H9 (cell line): ENCODE results near the gene C11orf21. TPM values are rescaled to one million over a fixed set of nuclear protein-coding genes. Genes with fewer than 3 reads are reported as not detected.
A peak's percentile ranks its signal among the peaks of the same experiment; 100 is the strongest.

ENCODE experiments used
- DNase-seq: peaks from one replicate; pipeline ENCODE4 v3.0.0-alpha.2; 2017
- H2AFZ ChIP-seq: one replicate; pipeline ENCODE4 v1.6.1; 2013; ENCODE audit warnings: mild to moderate bottlenecking, low read length, control low read depth, moderate library complexity
- H2AK5ac ChIP-seq: 2 replicates; pipeline ENCODE4 v1.6.1; 2013; ENCODE audit warnings: low read length, control low read depth, mixed read lengths; ENCODE audit not compliant: insufficient read length
- H2BK120ac ChIP-seq: one replicate; pipeline ENCODE4 v1.6.1; 2013; ENCODE audit warnings: low read depth, mild to moderate bottlenecking, low read length, control low read depth, inconsistent platforms; ENCODE audit not compliant: poor library complexity, severe bottlenecking
- H2BK12ac ChIP-seq: 2 replicates; pipeline ENCODE4 v1.6.1; 2013; ENCODE audit warnings: low read length, control low read depth, mixed read lengths, low read depth; ENCODE audit not compliant: insufficient read length
- H2BK15ac ChIP-seq: 2 replicates; pipeline ENCODE4 v1.6.1; 2013; ENCODE audit warnings: low read depth, low read length, control low read depth
- H2BK20ac ChIP-seq: one replicate; pipeline ENCODE4 v1.6.1; 2013; ENCODE audit warnings: low read depth, mild to moderate bottlenecking, low read length, control low read depth, inconsistent platforms; ENCODE audit not compliant: poor library complexity, severe bottlenecking
- H2BK5ac ChIP-seq: 2 replicates; pipeline ENCODE4 v1.6.1; 2013; ENCODE audit warnings: low read length, control low read depth, mixed read lengths; ENCODE audit not compliant: insufficient read length
- H3K14ac ChIP-seq: 2 replicates; pipeline ENCODE4 v1.6.1; 2013; ENCODE audit warnings: low read length, control low read depth; ENCODE audit not compliant: insufficient read depth
- H3K18ac ChIP-seq: 2 replicates; pipeline ENCODE4 v1.6.1; 2013; ENCODE audit warnings: low read depth, mild to moderate bottlenecking, mixed read lengths, low read length, control low read depth; ENCODE audit not compliant: insufficient read length
- H3K23ac ChIP-seq: 2 replicates; pipeline ENCODE4 v1.6.1; 2013; ENCODE audit warnings: low read length, control low read depth, mixed read lengths, low read depth; ENCODE audit not compliant: insufficient read length
- H3K23me2 ChIP-seq: 2 replicates; pipeline ENCODE4 v1.6.1; 2013; ENCODE audit warnings: low read depth, mild to moderate bottlenecking, mixed read lengths, low read length, control low read depth; ENCODE audit not compliant: insufficient read length, poor library complexity, severe bottlenecking
- H3K27ac ChIP-seq: 2 replicates; pipeline ENCODE4 v1.5.1; 2013; ENCODE audit warnings: low read length, control low read depth, mixed read lengths, low read depth; ENCODE audit not compliant: insufficient read length
- H3K27me3 ChIP-seq: 2 replicates; pipeline ENCODE4 v1.6.1; 2013; ENCODE audit warnings: low read length, control low read depth, inconsistent platforms; ENCODE audit not compliant: insufficient read depth
- H3K4ac ChIP-seq: 2 replicates; pipeline ENCODE4 v1.6.1; 2013; ENCODE audit warnings: low read depth, mild to moderate bottlenecking, control low read depth, inconsistent platforms, low read length, moderate library complexity
- H3K4me1 ChIP-seq: 2 replicates; pipeline ENCODE4 v1.6.1; 2013; ENCODE audit warnings: low read length, control low read depth, inconsistent platforms; ENCODE audit not compliant: insufficient read depth
- H3K4me2 ChIP-seq: 2 replicates; pipeline ENCODE4 v1.6.1; 2013; ENCODE audit warnings: low read length, control low read depth, mixed read lengths; ENCODE audit not compliant: insufficient read length, insufficient read depth
- H3K56ac ChIP-seq: 2 replicates; pipeline ENCODE4 v1.6.1; 2013; ENCODE audit warnings: low read depth, mild to moderate bottlenecking, mixed read lengths, low read length, control low read depth; ENCODE audit not compliant: insufficient read length
- H3K79me1 ChIP-seq: 2 replicates; pipeline ENCODE4 v1.6.1; 2013; ENCODE audit warnings: low read depth, mild to moderate bottlenecking, moderate library complexity, low read length, control low read depth, inconsistent platforms; ENCODE audit not compliant: insufficient read depth, poor library complexity, severe bottlenecking
- H3K79me2 ChIP-seq: 2 replicates; pipeline ENCODE4 v1.6.1; 2013; ENCODE audit warnings: low read length, control low read depth, inconsistent platforms; ENCODE audit not compliant: insufficient read depth
- H3K9ac ChIP-seq: 2 replicates; pipeline ENCODE4 v1.6.1; 2013; ENCODE audit warnings: low read length, control low read depth, mixed read lengths; ENCODE audit not compliant: insufficient read length; ENCODE audit errors: extremely low read depth
- H3K9me3 ChIP-seq: one replicate; pipeline ENCODE4 v1.6.1; 2013; ENCODE audit warnings: low read depth, low read length, inconsistent platforms; ENCODE audit not compliant: control insufficient read depth
- H3T11ph ChIP-seq: one replicate; pipeline ENCODE4 v1.6.1; 2013; ENCODE audit warnings: mild to moderate bottlenecking, low read length, control low read depth, inconsistent platforms
- H4K20me1 ChIP-seq: one replicate; pipeline ENCODE4 v1.6.1; 2013; ENCODE audit not compliant: control insufficient read depth, insufficient read length, insufficient read depth
- H4K5ac ChIP-seq: 2 replicates; pipeline ENCODE4 v1.6.1; 2013; ENCODE audit warnings: low read depth, mild to moderate bottlenecking, mixed read lengths, low read length, control low read depth; ENCODE audit not compliant: insufficient read length
- H4K8ac ChIP-seq: replicated peaks from 2 replicates; pipeline ENCODE4 v1.6.1; 2013; ENCODE audit warnings: low read length, control low read depth, mixed read lengths, low read depth; ENCODE audit not compliant: insufficient read length
- H4K91ac ChIP-seq: 2 replicates; pipeline ENCODE4 v1.6.1; 2013; ENCODE audit warnings: low read depth, mild to moderate bottlenecking, moderate library complexity, mixed read lengths, low read length, control low read depth; ENCODE audit not compliant: insufficient read length
- H3K27ac Mint-ChIP-seq, 3 experiments: 2 replicates in 2 of 3; 3 replicates in 1 of 3; pipeline ENCODE4 v1.8.0; 2020 to 2021; ENCODE audit warnings: mixed read lengths in 3 of 3, mild to moderate bottlenecking in 1 of 3, moderate library complexity in 1 of 3
- H3K27me3 Mint-ChIP-seq: 2 replicates; pipeline ENCODE4 v1.8.0; 2021; ENCODE audit warnings: low read depth, mild to moderate bottlenecking, moderate library complexity, mixed read lengths
- H3K36me3 Mint-ChIP-seq, 3 experiments: 2 replicates in 2 of 3; 3 replicates in 1 of 3; pipeline ENCODE4 v1.8.0; 2020 to 2021; ENCODE audit warnings: low read depth in 3 of 3, mixed read lengths in 3 of 3; ENCODE audit not compliant: insufficient read depth in 1 of 3
- H3K4me1 Mint-ChIP-seq, 2 experiments: 2 replicates each; pipeline ENCODE4 v1.8.0; 2020; ENCODE audit warnings: mixed read lengths in 2 of 2
- H3K4me3 Mint-ChIP-seq, 2 experiments: 2 replicates in 1 of 2; 3 replicates in 1 of 2; pipeline ENCODE4 v1.8.0; 2020 to 2021; ENCODE audit warnings: mild to moderate bottlenecking in 2 of 2, mixed read lengths in 2 of 2, moderate library complexity in 1 of 2
- H3K9me3 Mint-ChIP-seq, 2 experiments: 2 replicates in 1 of 2; 3 replicates in 1 of 2; pipeline ENCODE4 v1.8.0; 2020; ENCODE audit warnings: mild to moderate bottlenecking in 2 of 2, mixed read lengths in 2 of 2, moderate library complexity in 1 of 2
- CTCF ChIP-seq: fragments of 200-600 bp; sonication (generic); conservative IDR thresholded peaks from 3 replicates; pipeline ENCODE4 v1.8.0; 2021; ENCODE audit warnings: antibody characterized with exemption, mild to moderate bottlenecking
- WGBS: extraction: QIAGEN DNeasy Blood & Tissue Kit; methylation state at CpG from one replicate; pipeline ENCODE4 v1.1.7; 2013; ENCODE audit warnings: missing lambda C conversion rate, low lambda C conversion rate, mixed read lengths; ENCODE audit not compliant: insufficient read length; ENCODE audit errors: extremely low coverage; 5-methylcytosine and 5-hydroxymethylcytosine counted together
- total RNA-seq: library from RNA; stranded (reverse); gene quantifications from 2 replicates; pipeline ENCODE4 v1.2.1, GENCODE V29; 2021

The C11orf21 gene
- total RNA-seq, 1 experiment from 2014 or later, result not detected

DNA sequence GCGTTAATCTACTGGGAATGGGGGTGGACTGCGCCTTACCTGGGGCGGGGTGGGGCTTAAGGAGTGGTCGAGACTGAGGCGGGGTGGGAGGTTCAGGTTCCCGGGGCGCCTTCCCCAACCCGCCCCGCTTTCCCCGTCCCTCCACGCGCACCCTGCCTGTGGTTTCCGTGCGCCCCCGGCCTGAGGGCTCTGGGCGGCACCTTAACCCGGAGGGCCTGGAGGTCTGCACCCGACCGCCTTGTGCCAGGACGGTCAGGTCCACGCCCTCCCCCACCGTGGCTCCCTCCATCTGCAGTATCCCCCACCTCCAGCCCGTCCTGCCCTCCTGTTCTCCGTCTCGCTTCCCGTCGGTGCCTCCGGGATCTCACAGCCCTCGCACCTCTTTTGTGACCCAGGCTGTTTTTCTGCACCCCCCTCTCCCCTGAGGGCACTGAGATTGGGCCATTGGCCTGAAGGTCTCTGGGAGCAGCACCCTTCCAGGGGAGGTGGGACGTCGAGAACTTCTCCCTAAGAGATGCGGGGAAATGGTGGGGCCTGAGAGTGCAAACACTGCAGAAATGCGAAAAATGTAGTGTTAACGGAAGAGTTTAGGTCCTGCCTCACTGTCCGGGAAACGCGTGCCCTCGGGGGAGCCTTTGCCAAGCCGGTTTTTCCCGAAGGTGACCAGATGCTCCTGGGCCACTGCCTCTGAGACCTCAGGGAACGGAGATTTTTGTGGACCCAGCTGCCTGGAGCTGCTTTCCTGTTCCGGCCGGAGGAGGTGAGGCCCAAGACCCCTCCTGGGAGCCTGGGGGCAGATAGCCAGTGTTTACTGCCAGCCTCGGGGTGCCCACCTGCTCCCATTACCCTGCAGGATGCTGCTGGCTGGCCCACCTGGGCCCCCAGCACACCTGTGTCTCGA, 30.1 kb downstream of the C11orf21 start:
- Histone ChIP-seq H2BK5ac (no peak overlapping the region), H4K5ac (no peak overlapping the region), H3K27ac (no peak overlapping the region), H2BK12ac (no peak overlapping the region), H3K4ac (no peak overlapping the region), H3T11ph (no peak overlapping the region), H3K9me3 (no peaks in the 10 kb centered on the region), H3K56ac (no peak overlapping the region), H3K23me2 (peaks cover 7% of the 10 kb centered on the region), H3K79me1 (no peaks in the 10 kb centered on the region), H3K18ac (no peak overlapping the region), H3K9ac (no peak overlapping the region), H2AK5ac (no peak overlapping the region), H2BK15ac (no peak overlapping the region), H4K91ac (no peak overlapping the region), H4K20me1 (peaks cover 4% of the 10 kb centered on the region), H2BK120ac (no peak overlapping the region), H3K79me2 (no peaks in the 10 kb centered on the region), H2AFZ (no peak overlapping the region), H4K8ac (no peak overlapping the region), H2BK20ac (no peak overlapping the region), H3K4me2 (no peak overlapping the region), H3K14ac (no peak overlapping the region; the same call in 1 of the 2 replicates), H3K23ac (no peak overlapping the region), H3K27me3 (peaks cover 29% of the 10 kb centered on the region; the same call in 1 of the 2 replicates), H3K4me1 (no peaks in the 10 kb centered on the region)
- Mint-ChIP-seq H3K9me3 (peaks cover 0 to 3% of the 10 kb centered on the region in 2 experiments; a peak in 4 of 5 replicates), H3K27ac (no peak overlapping the region), H3K27me3 (peaks cover 93% of the 10 kb centered on the region), H3K4me3 (peak overlapping the region in 1 of 2 experiments; percentile 72; a peak in 3 of 5 replicates), H3K36me3 (no peaks in the 10 kb centered on the region; a peak in 1 of 7 replicates), H3K4me1 (peaks cover 4 to 13% of the 10 kb centered on the region in 2 experiments)
- no peak for TF ChIP-seq CTCF
- WGBS, result no CpG with 5 or more reads among the region's 45 CpGs
- DNase-seq, result peak; percentile 37
